Hair follicular keratinocyte (primary cell): ENCODE measurements around the gene LRRC27. TPM values are rescaled to one million over a fixed set of nuclear protein-coding genes. Genes with fewer than 3 reads are reported as not detected.

Experiments
- total RNA-seq: library from RNA; depleted of rRNA; stranded (reverse); fragments of >200 nt; gene quantifications from 2 replicates; pipeline ENCODE4 v1.2.3, GENCODE V29; 2015

The LRRC27 gene
- 1.6 and 3.4 TPM in 2 replicates for total RNA-seq

GRCh38 chr10:132331601-132332432 is at the start of gene LRRC27:
TSS of gene LRRC27 (plus strand) at chr10:132332193. CDS start at chr10:132333525, 1,332 bp downstream.

GRCh38 chr10:132307823-132308586 is 24.0 kb upstream of the LRRC27 start, which contains the start of gene STK32C:
TSS of gene STK32C (minus strand) at chr10:132307950. CDS start at chr10:132307833, 117 bp downstream.

GRCh38 chr10:132397036-132397541 is 65.1 kb downstream of the LRRC27 start, which contains the start of gene PWWP2B:
TSS of gene PWWP2B (plus strand) at chr10:132397200. CDS start at chr10:132397227, 27 bp downstream.

Other genes with a start within 250 kb of the LRRC27 start
- gene DPYSL4, start 145.2 kb upstream of the LRRC27 start, total RNA-seq: 0.94 and 0.99 TPM in 2 replicates
- gene STK32C, start 24.2 kb upstream of the LRRC27 start, total RNA-seq: 9.7 and 13.4 TPM in 2 replicates
- 16.4 and 16.9 TPM in 2 replicates for gene PWWP2B, start 65.0 kb downstream of the LRRC27 start, total RNA-seq
- gene INPP5A, start 205.6 kb downstream of the LRRC27 start, total RNA-seq: 16.6 and 23.6 TPM in 2 replicates